ENCODE data around the gene AIFM2. TPM values are rescaled to one million over a fixed set of nuclear protein-coding genes. Genes with fewer than 3 reads are reported as not detected.

Gene AIFM2
- total and polyA plus RNA-seq, 9 of the 15 experiments (the other 6 are each of a cell fraction or from before 2014, with no cell fraction given): 2.7 to 14.1 (median 9.2) TPM

GRCh38 chr10:70068925-70069324, 63.7 kb downstream of the AIFM2 start:
- Histone ChIP-seq H3K36me3 (ENCODE audit: control insufficient read depth, insufficient read depth, low read length) (no peaks in the 10 kb centered on the region), H3K4me2 (ENCODE audit: insufficient read depth, low read length) (no peak overlapping the region), H3K9me3 (replicated peaks; ENCODE audit: control insufficient read depth, insufficient read depth, low read depth, low read length) (no peaks in the 10 kb centered on the region), H4K20me1 (replicated peaks; ENCODE audit: control insufficient read depth, insufficient read depth, low read length) (no peaks in the 10 kb centered on the region), H3K27ac (ENCODE audit: extremely low read depth, low read depth, low read length) (no peak overlapping the region), H3K79me2 (ENCODE audit: control insufficient read depth, insufficient read depth, low read length) (no peaks in the 10 kb centered on the region), H3K4me3 (no peak overlapping the region), H3K27me3 (ENCODE audit: control insufficient read depth in 2 of 2, insufficient read depth in 2 of 2, low read length in 2 of 2) (peaks cover 26 to 31% of the 10 kb centered on the region in 2 experiments), H3K4me1 (replicated peaks in 1 of 2; ENCODE audit: control insufficient read depth in 2 of 2, insufficient read depth in 2 of 2, low read length in 2 of 2) (no peaks in the 10 kb centered on the region), H2AFZ (ENCODE audit: low read depth, low read length) (peak overlapping the region; percentile 14; the same call in 1 of the 2 replicates), H3K9ac (ENCODE audit: insufficient read depth in 1 of 2, low read depth in 2 of 2, low read length in 2 of 2) (no peak overlapping the region), H3K9me1 (ENCODE audit: control insufficient read depth, insufficient read depth, low read length) (no peaks in the 10 kb centered on the region)
- in situ Hi-C loops (cut with MboI): no loop called here
- 4% methylated on average over 10 of the region's 10 CpGs for WGBS (ENCODE audit: insufficient coverage, low coverage, missing lambda C conversion rate)
- TF ChIP-seq EP400 (IDR thresholded peaks at IDR 0.05): 0 out of 2 replicates have a peak, but pooled peaks have one; percentile 5
- no peak for TF ChIP-seq ZNF449 (CRISPR knock-in tag; IDR thresholded peaks at IDR 0.05)
- FAIRE-seq (no peak), ATAC-seq (no peak), DNase-seq (ENCODE audit: extremely low read depth in 1 of 4, low spot score in 3 of 4) (no peak)
- intact Hi-C loops (cut with micrococcal nuclease): no loop called here
- no TSS peak for BruUV-seq (replicated peaks)
- ChIA-PET POLR2A (interaction anchor here (0.6 kb wide), 1 partner anchor 12 kb away, joined by 4 read pairs; no protein-coding TSS in a partner anchor), CTCF (ENCODE audit: low intra/inter-chr PET ratio) (no interaction called here)

GRCh38 chr10:70067586-70067985, 65.0 kb downstream of the AIFM2 start:
- FAIRE-seq (no peak), DNase-seq (ENCODE audit: extremely low read depth in 1 of 4, low spot score in 3 of 4) (no peak), ATAC-seq (no peak)
- TF ChIP-seq THAP12 (CRISPR knock-in tag; IDR thresholded peaks at IDR 0.05) (no peak), HMG20A (CRISPR knock-in tag; conservative IDR thresholded peaks at IDR 0.05) (no peak), RBM22 (IDR thresholded peaks at IDR 0.05; ENCODE audit: low read depth, low read length, poor library complexity, severe bottlenecking) (no peak), HOXB6 (CRISPR knock-in tag; IDR thresholded peaks at IDR 0.05; ENCODE audit: borderline replicate concordance) (no peak), ILF3 (IDR thresholded peaks at IDR 0.05; ENCODE audit: borderline replicate concordance) (no peak)
- H4K20me1 ChIP-seq (replicated peaks; ENCODE audit: control insufficient read depth, insufficient read depth, low read length): no peaks in the 10 kb centered on the region
- no peak overlapping the region for H3K4me3 ChIP-seq
- H3K36me3 ChIP-seq (ENCODE audit: control insufficient read depth, insufficient read depth, low read length): no peaks in the 10 kb centered on the region
- H3K27ac ChIP-seq (ENCODE audit: extremely low read depth, low read depth, low read length): no peak overlapping the region
- no TSS peak for BruUV-seq (replicated peaks)
- 4% methylated on average over 2 of the region's 2 CpGs for WGBS (ENCODE audit: insufficient coverage, low coverage, missing lambda C conversion rate)
- peaks cover 19 to 29% of the 10 kb centered on the region in 2 experiments for H3K27me3 ChIP-seq (ENCODE audit: control insufficient read depth in 2 of 2, insufficient read depth in 2 of 2, low read length in 2 of 2)
- no peaks in the 10 kb centered on the region for H3K4me1 ChIP-seq (replicated peaks in 1 of 2; ENCODE audit: control insufficient read depth in 2 of 2, insufficient read depth in 2 of 2, low read length in 2 of 2)
- in situ Hi-C loops (cut with MboI): no loop called here
- no peaks in the 10 kb centered on the region for H3K79me2 ChIP-seq (ENCODE audit: control insufficient read depth, insufficient read depth, low read length)
- intact Hi-C loops (cut with micrococcal nuclease): no loop called here
- POLR2A ChIA-PET: interaction anchor here (1.4 kb wide), 1 partner anchor 12 kb away, joined by 4 read pairs; no protein-coding TSS in a partner anchor
- CTCF ChIA-PET (ENCODE audit: low intra/inter-chr PET ratio): no interaction called here
- no peaks in the 10 kb centered on the region for H3K9me3 ChIP-seq (replicated peaks; ENCODE audit: control insufficient read depth, insufficient read depth, low read depth, low read length)
- H3K9me1 ChIP-seq (ENCODE audit: control insufficient read depth, insufficient read depth, low read length): no peaks in the 10 kb centered on the region
- no peak overlapping the region for H2AFZ ChIP-seq (ENCODE audit: low read depth, low read length)
- no peak overlapping the region for H3K9ac ChIP-seq (ENCODE audit: insufficient read depth in 1 of 2, low read depth in 2 of 2, low read length in 2 of 2)
- H3K4me2 ChIP-seq (ENCODE audit: insufficient read depth, low read length): no peak overlapping the region
